ENCODE data around the gene ZNF487. TPM values are rescaled to one million over a fixed set of nuclear protein-coding genes. Genes with fewer than 3 reads are reported as not detected.

Gene ZNF487
- total and polyA plus RNA-seq, 2 of the 4 experiments (the other 2 are of a cell fraction): 1.7 to 2.7 TPM

GRCh38 chr10:43479275-43479674, 42.4 kb downstream of the ZNF487 start:
- H3K36me3 ChIP-seq (ENCODE audit: control insufficient read depth, insufficient read depth, low read length): no peaks in the 10 kb centered on the region
- H2BK120ac ChIP-seq (ENCODE audit: low read depth, low read length): no peak overlapping the region
- no peak overlapping the region for H2AFZ ChIP-seq (replicated peaks; ENCODE audit: low read length, poor library complexity)
- no peak overlapping the region for H3K14ac ChIP-seq (replicated peaks; ENCODE audit: low read depth, low read length)
- dilution Hi-C loops (cut with HindIII; ENCODE audit: low sequenced_read_pairs, unreplicated experiment): no loop called here
- H2AK5ac ChIP-seq (ENCODE audit: low read depth, low read length): no peak overlapping the region
- no peak overlapping the region for H3K4me2 ChIP-seq (ENCODE audit: low read depth, low read length)
- no peak overlapping the region for H3K27ac ChIP-seq (ENCODE audit: insufficient read depth, low read length)
- H3K9ac ChIP-seq (ENCODE audit: low read depth, low read length): no peak overlapping the region
- no peaks in the 10 kb centered on the region for H3K27me3 ChIP-seq (ENCODE audit: control insufficient read depth, insufficient read depth, low read length)
- H4K20me1 ChIP-seq (ENCODE audit: insufficient read depth, low read length): no peaks in the 10 kb centered on the region
- no peak overlapping the region for H3K18ac ChIP-seq (ENCODE audit: low read depth, low read length)
- no peak overlapping the region for H4K91ac ChIP-seq (ENCODE audit: insufficient read depth, low read depth, low read length)
- no peak overlapping the region for H4K5ac ChIP-seq (ENCODE audit: low read depth, low read length)
- H2AK9ac ChIP-seq (replicated peaks; ENCODE audit: low read depth, low read length, poor library complexity): no peak overlapping the region
- intact Hi-C loops (cut with micrococcal nuclease): no loop called here
- no peak overlapping the region for H3K56ac ChIP-seq (ENCODE audit: extremely low read depth, insufficient read depth, low read length)
- ChIA-PET POLR2A (ENCODE audit: unreplicated experiment) (no interaction called here), CTCF (no interaction called here)
- H3K4ac ChIP-seq (ENCODE audit: low read depth, low read length): no peak overlapping the region
- H3K4me3 ChIP-seq (ENCODE audit: insufficient read depth, low read depth, low read length): no peak overlapping the region
- no peaks in the 10 kb centered on the region for H3K79me1 ChIP-seq (ENCODE audit: low read depth in 1 of 2, low read length in 2 of 2)
- H3K9me3 ChIP-seq (ENCODE audit: control insufficient read depth, insufficient read depth, low read length): peaks cover 8% of the 10 kb centered on the region; the same call in 1 of the 2 replicates
- no peaks in the 10 kb centered on the region for H3K4me1 ChIP-seq (ENCODE audit: control insufficient read depth, insufficient read depth, low read length)
- H3K23ac ChIP-seq (ENCODE audit: low read depth, low read length): no peak overlapping the region
- no peak overlapping the region for H4K8ac ChIP-seq (ENCODE audit: low read depth in 2 of 2, low read length in 2 of 2)
- ATAC-seq (ENCODE audit: low read depth) (peak; percentile 46; the same call in 1 of the 2 replicates), DNase-seq (peak; percentile 41)
- H2BK5ac ChIP-seq (ENCODE audit: low read depth, low read length, poor library complexity, severe bottlenecking): no peak overlapping the region
- no peaks in the 10 kb centered on the region for H3K9me1 ChIP-seq (ENCODE audit: insufficient read depth, low read length)
- in situ Hi-C loops (cut with MboI; ENCODE audit: low sequenced_read_pairs): no loop called here
- peak; percentile 60; the same call in 1 of the 2 replicates for TF ChIP-seq CEBPB (IDR thresholded peaks at IDR 0.05; ENCODE audit: low read depth, low read length)
- no peak for TF ChIP-seq SMC3 (IDR thresholded peaks at IDR 0.05; ENCODE audit: low read depth, low read length)
- H2BK20ac ChIP-seq (ENCODE audit: low read depth, low read length): no peak overlapping the region
- H2BK15ac ChIP-seq (ENCODE audit: low read depth, low read length): no peak overlapping the region
- no TSS peak for BruUV-seq (replicated peaks)

Measured in IMR-90 (cell line).